Breast epithelium (tissue), 3 donors: ENCODE results near the gene GRIK3.

ENCODE experiments used
- POLR2AphosphoS5 ChIP-seq, 3 donors: sonication (generic); formaldehyde crosslinking; IDR thresholded peaks; one replicate each; pipeline ENCODE4 v1.6.1; 2017; ENCODE audit warnings: antibody characterized with exemption in 3 of 3
- TF ChIP-seq, protein P1 (sequence below), 3 donors: fragments of 450-650 bp; IDR thresholded peaks; one replicate each; pipeline ENCODE4 v1.5.1; 2016 to 2017; ENCODE audit warnings: antibody characterized with exemption in 3 of 3, mild to moderate bottlenecking in 3 of 3, moderate library complexity in 3 of 3

- TF ChIP-seq POLR2AphosphoS5 (IDR thresholded peaks at IDR 0.05), result no peak
- TF ChIP-seq, protein P1, sequence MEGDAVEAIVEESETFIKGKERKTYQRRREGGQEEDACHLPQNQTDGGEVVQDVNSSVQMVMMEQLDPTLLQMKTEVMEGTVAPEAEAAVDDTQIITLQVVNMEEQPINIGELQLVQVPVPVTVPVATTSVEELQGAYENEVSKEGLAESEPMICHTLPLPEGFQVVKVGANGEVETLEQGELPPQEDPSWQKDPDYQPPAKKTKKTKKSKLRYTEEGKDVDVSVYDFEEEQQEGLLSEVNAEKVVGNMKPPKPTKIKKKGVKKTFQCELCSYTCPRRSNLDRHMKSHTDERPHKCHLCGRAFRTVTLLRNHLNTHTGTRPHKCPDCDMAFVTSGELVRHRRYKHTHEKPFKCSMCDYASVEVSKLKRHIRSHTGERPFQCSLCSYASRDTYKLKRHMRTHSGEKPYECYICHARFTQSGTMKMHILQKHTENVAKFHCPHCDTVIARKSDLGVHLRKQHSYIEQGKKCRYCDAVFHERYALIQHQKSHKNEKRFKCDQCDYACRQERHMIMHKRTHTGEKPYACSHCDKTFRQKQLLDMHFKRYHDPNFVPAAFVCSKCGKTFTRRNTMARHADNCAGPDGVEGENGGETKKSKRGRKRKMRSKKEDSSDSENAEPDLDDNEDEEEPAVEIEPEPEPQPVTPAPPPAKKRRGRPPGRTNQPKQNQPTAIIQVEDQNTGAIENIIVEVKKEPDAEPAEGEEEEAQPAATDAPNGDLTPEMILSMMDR (IDR thresholded peaks at IDR 0.05), result no peak
Measured at GRCh38 chr1:36822648-36823047, 211.7 kb downstream of the GRIK3 start.
